Neural crest cell (in vitro differentiated cells): Measurements from ENCODE around the gene ENPEP. TPM values are rescaled to one million over a fixed set of nuclear protein-coding genes. Genes with fewer than 3 reads are reported as not detected.

ENCODE experiments used
- DNase-seq: peaks from one replicate; pipeline ENCODE4 v3.0.0; 2021; ENCODE audit warnings: low read depth, mixed read lengths, low spot score
- H3K27ac Mint-ChIP-seq: one replicate; pipeline ENCODE4 v1.8.0; 2021; ENCODE audit warnings: mild to moderate bottlenecking, mixed read lengths; ENCODE audit not compliant: unreplicated experiment
- H3K27me3 Mint-ChIP-seq: 2 replicates; pipeline ENCODE4 v1.8.0; 2021; ENCODE audit warnings: low read depth, mild to moderate bottlenecking, mixed read lengths
- H3K36me3 Mint-ChIP-seq: 2 replicates; pipeline ENCODE4 v1.8.0; 2021; ENCODE audit warnings: low read depth, mild to moderate bottlenecking, mixed read lengths
- H3K4me1 Mint-ChIP-seq: 2 replicates; pipeline ENCODE4 v1.8.0; 2021; ENCODE audit warnings: mixed read lengths
- H3K4me3 Mint-ChIP-seq: one replicate; pipeline ENCODE4 v1.8.0; 2021; ENCODE audit warnings: mild to moderate bottlenecking, mixed read lengths
- H3K9me3 Mint-ChIP-seq: 2 replicates; pipeline ENCODE4 v1.8.0; 2021; ENCODE audit warnings: mixed read lengths
- CTCF ChIP-seq: fragments of 200-600 bp; sonication (generic); conservative IDR thresholded peaks from 2 replicates; pipeline ENCODE4 v1.5.0; 2021; ENCODE audit warnings: antibody characterized with exemption, mild to moderate bottlenecking
- total RNA-seq: library from RNA; stranded (reverse); gene quantifications from 2 replicates; pipeline ENCODE4 v1.2.1, GENCODE V29; 2021

The ENPEP gene
- total RNA-seq, 1 donor from 2014 or later = 7.3 TPM

GRCh38 chr4:110514889-110515479 is 39.0 kb downstream of the ENPEP start:
- Mint-ChIP-seq H3K27ac (no peak overlapping the region), H3K4me3 (no peak overlapping the region), H3K27me3 (no peaks in the 10 kb centered on the region), H3K4me1 (peaks cover 4% of the 10 kb centered on the region), H3K9me3 (no peaks in the 10 kb centered on the region), H3K36me3 (no peaks in the 10 kb centered on the region)
- DNase-seq = no peak
- TF ChIP-seq CTCF = peak; percentile 83

GRCh38 chr4:110515676-110516075 is 39.7 kb downstream of the ENPEP start:
- H3K36me3 Mint-ChIP-seq = no peaks in the 10 kb centered on the region
- H3K4me3 Mint-ChIP-seq = no peak overlapping the region
- H3K9me3 Mint-ChIP-seq = no peaks in the 10 kb centered on the region
- no peaks in the 10 kb centered on the region for H3K27me3 Mint-ChIP-seq
- peaks cover 4% of the 10 kb centered on the region for H3K4me1 Mint-ChIP-seq
- no peak for DNase-seq
- no peak overlapping the region for H3K27ac Mint-ChIP-seq
- TF ChIP-seq CTCF = no peak

- DNase-seq = peak; percentile 68
- no peak overlapping the region for H3K4me3 Mint-ChIP-seq
- no peak overlapping the region for H3K27ac Mint-ChIP-seq
- H3K36me3 Mint-ChIP-seq = peaks cover under 1% of the 10 kb centered on the region
- peak; percentile 81 for TF ChIP-seq CTCF
- no peaks in the 10 kb centered on the region for H3K27me3 Mint-ChIP-seq
- peaks cover 4% of the 10 kb centered on the region for H3K4me1 Mint-ChIP-seq
- H3K9me3 Mint-ChIP-seq = no peaks in the 10 kb centered on the region
Measured at GRCh38 chr4:110516106-110516922, 40.4 kb downstream of the ENPEP start.

GRCh38 chr4:110518889-110519490 is 43.0 kb downstream of the ENPEP start:
- peak; percentile 84 for TF ChIP-seq CTCF
- Mint-ChIP-seq H3K4me3 (no peak overlapping the region), H3K36me3 (peaks cover 7% of the 10 kb centered on the region), H3K9me3 (no peaks in the 10 kb centered on the region), H3K4me1 (peaks cover 4% of the 10 kb centered on the region), H3K27ac (no peak overlapping the region), H3K27me3 (no peaks in the 10 kb centered on the region)
- peak; percentile 43 for DNase-seq

GRCh38 chr4:110520886-110521285 is 44.9 kb downstream of the ENPEP start:
- Mint-ChIP-seq H3K9me3 (no peaks in the 10 kb centered on the region), H3K4me3 (no peak overlapping the region), H3K36me3 (peaks cover 7% of the 10 kb centered on the region), H3K27me3 (no peaks in the 10 kb centered on the region), H3K27ac (no peak overlapping the region), H3K4me1 (peaks cover 4% of the 10 kb centered on the region)
- no peak for TF ChIP-seq CTCF
- DNase-seq = no peak
